ENCODE data around the gene HAUS5. TPM values are rescaled to one million over a fixed set of nuclear protein-coding genes. Genes with fewer than 3 reads are reported as not detected.

HAUS5 gene
- total RNA-seq, 1 experiment from 2014 or later = 31.7 TPM

- no TSS peak for BruUV-seq (replicated peaks)
- no peak overlapping the region for H3K9ac ChIP-seq (ENCODE audit: low read length)
- H3K9me3 ChIP-seq (ENCODE audit: control insufficient read depth in 1 of 2, insufficient read depth in 1 of 2, low read depth in 1 of 2, low read length in 2 of 2) = peaks cover 3 to 9% of the 10 kb centered on the region in 2 experiments; a peak in 2 of 4 replicates
- ChIA-PET POLR2A (no interaction called here), CTCF (no interaction called here), RAD21 (ENCODE audit: low non-redundant PET in 1 of 2, low total read pairs in 2 of 2, uncharacterized antibody in 2 of 2, unreplicated experiment in 2 of 2) (no interaction called here)
- no peaks in the 10 kb centered on the region for H3K36me3 ChIP-seq (ENCODE audit: control insufficient read depth in 1 of 2, insufficient read depth in 2 of 2, low read length in 2 of 2)
- H3K9me2 ChIP-seq (ENCODE audit: insufficient read depth) = no peaks in the 10 kb centered on the region
- no peak for ATAC-seq
- no peak for DNase-seq (ENCODE audit: low read depth, low spot score)
- H3K27ac ChIP-seq (ENCODE audit: low read depth, low read length) = no peak overlapping the region
- H3K27me3 ChIP-seq (ENCODE audit: insufficient read depth, low read length) = no peaks in the 10 kb centered on the region
- H3K4me1 ChIP-seq (ENCODE audit: control insufficient read depth in 1 of 2, insufficient read depth in 2 of 2, low read length in 2 of 2) = no peaks in the 10 kb centered on the region
- H3K79me2 ChIP-seq (ENCODE audit: insufficient read depth, low read length) = no peaks in the 10 kb centered on the region
- no peak overlapping the region for H2AFZ ChIP-seq (ENCODE audit: low read depth, low read length, poor library complexity, severe bottlenecking)
- TF ChIP-seq EZH2phosphoT487 (IDR thresholded peaks at IDR 0.05; ENCODE audit: borderline replicate concordance) (no peak), ZBTB33 (IDR thresholded peaks at IDR 0.05; ENCODE audit: extremely low read depth, insufficient replicate concordance, low read length) (no peak), EGR1 (IDR thresholded peaks at IDR 0.05; ENCODE audit: low read depth) (no peak), ZNF274 (IDR thresholded peaks at IDR 0.05; ENCODE audit: low read depth, low read length) (no peak), ELF1 (IDR thresholded peaks at IDR 0.05; ENCODE audit: borderline replicate concordance, low read depth) (no peak), JUND (IDR thresholded peaks at IDR 0.05) (no peak), CTCF (IDR thresholded peaks at IDR 0.05 in 2 of 3, conservative IDR thresholded peaks at IDR 0.05 in 1 of 3; ENCODE audit: borderline replicate concordance in 1 of 3, insufficient read depth in 1 of 3, low read depth in 2 of 3, low read length in 2 of 3) (no peak)
- no peaks in the 10 kb centered on the region for H4K20me1 ChIP-seq (ENCODE audit: insufficient read depth)
- intact Hi-C loops (cut with micrococcal nuclease) = no loop called here
- H3K4me3 ChIP-seq (replicated peaks in 1 of 2; ENCODE audit: low read depth in 1 of 2, low read length in 2 of 2) = no peak overlapping the region
- H3K4me2 ChIP-seq (ENCODE audit: low read length) = no peak overlapping the region
Measured at GRCh38 chr19:35578707-35579106, 33.8 kb upstream of the HAUS5 start.
